HG02938 (cell line): ENCODE data around the gene ARHGEF18.
"Not testable (repeated sequence)": the region's sequence is repeated elsewhere in the genome, so short reads cannot be mapped to it uniquely, and the experiment has no call there.

ENCODE experiments used
- ATAC-seq: cut with Tn5 transposase; IDR thresholded peaks from one replicate; pipeline ENCODE4 v1.9.1; 2021; ENCODE audit warnings: mild to moderate bottlenecking, moderate library complexity; ENCODE audit not compliant: unreplicated experiment

ARHGEF18 gene

DNA sequence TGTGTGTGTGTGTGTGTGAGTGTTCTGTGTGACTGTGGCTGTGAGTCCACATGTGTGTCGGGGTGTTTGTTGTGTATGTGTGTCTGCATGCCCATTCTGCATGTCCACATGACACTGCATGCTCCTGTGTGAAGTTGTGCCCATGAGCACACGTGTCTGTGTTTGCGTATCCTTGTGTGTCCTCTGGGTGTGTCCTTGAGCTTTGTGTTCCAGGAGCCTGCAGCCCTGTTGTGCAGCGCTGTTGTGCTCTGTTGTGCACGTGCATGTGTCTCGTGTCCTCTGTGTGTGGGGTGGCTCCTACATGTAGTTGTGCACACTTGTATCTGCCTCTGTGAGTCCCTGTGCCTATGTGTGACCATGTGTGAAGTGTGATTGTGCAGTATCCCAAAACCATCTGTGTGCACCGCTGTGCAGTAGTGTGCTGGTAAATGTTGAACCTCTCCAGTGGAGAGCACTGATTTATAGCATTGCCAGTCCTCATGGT lies 2.2 kb upstream of the ARHGEF18 start:
- no peak for ATAC-seq

DNA sequence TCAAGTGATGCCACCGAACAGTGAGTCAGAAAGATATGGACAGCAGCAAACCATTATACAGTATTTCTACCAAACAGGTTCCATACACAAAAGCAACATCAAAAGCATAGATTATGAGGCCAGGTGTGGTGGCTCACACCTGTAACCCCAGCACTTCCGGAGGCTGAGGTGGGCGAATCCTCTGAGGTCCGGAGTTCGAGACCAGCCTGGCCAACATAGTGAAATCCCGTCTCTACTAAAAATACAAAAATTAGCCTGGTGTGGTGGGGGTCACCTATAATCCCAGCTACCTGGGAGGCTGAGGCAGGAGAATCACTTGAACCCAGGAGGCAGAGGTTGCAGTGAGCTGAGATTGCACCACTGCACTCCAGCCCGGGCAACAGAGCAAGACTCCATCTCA lies 1.7 kb upstream of the ARHGEF18 start:
- ATAC-seq: not testable (repeated sequence)

DNA sequence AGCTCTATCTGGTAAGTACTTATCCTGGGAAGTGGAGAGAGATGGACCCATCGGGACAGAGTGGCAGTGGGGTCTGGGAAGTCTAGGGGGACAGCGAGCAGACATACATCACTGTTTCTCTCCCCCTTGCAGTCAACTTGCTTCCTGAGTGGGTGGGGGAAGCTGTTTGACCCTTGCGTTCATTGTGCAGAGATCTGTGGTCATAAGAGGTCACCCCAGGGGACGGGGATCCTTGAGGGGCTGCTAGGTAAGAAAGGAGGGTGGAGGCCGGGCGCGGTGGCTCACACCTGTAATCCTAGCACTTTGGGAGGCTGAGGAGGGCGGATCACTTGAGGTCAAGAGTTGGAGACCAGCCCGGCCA lies 474 bp downstream of the ARHGEF18 start:
- no peak for ATAC-seq

DNA sequence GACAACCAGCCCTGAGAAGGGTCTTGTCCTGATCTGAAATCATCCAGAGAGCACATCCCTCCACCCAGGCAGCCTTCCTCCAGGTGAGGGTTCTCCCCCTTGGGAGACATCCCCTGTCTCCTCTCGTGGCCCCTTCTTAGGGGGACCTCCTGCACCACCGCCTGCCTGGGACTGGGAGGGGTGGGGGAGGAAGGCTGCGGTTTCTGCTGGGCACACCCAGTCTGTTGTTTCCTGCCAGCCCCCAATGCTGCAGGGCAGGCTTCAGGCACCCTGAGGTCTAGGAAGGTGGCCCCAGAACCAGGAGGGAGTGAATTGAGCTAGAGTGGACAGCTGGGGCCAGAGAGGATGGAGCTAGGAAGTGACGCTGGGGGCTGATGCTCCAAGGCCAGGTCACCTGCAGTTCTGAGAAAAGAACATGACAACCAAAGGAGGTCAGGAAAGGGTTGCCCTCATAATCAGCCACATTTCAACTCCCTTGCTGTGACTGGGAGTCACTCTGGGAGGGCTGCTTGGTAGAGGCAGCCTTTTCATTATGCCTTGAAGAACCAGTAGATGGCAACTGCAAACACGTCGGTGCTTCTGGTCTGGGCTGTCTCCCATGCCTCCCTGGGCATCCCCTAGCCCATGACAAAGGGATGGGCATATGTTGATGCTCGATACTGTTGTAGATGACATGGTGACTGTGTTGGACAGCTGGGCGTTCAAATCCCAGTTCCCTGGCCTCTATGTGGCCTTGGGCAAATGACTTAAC lies 1.4 kb downstream of the ARHGEF18 start:
- no peak for ATAC-seq

DNA sequence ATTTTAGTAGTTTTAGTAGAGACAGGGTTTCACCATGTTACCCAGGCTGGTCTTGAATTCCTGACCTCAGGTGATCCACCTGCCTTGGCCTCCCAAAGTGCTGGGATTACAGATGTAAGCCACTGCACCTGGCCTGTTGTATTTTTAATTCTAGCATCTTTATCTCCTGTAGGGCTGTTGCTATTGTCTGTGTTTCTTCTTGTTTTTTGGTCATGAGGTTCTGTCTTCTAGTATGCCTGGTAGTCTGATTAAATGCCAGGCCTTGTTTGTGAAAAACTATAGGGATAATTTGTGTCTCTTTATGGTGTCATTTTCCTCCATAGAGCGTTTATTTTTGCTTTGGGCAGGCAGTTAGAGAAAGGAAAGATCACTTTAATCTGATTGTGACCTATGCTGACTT lies 3.1 kb downstream of the ARHGEF18 start:
- ATAC-seq: no peak

DNA sequence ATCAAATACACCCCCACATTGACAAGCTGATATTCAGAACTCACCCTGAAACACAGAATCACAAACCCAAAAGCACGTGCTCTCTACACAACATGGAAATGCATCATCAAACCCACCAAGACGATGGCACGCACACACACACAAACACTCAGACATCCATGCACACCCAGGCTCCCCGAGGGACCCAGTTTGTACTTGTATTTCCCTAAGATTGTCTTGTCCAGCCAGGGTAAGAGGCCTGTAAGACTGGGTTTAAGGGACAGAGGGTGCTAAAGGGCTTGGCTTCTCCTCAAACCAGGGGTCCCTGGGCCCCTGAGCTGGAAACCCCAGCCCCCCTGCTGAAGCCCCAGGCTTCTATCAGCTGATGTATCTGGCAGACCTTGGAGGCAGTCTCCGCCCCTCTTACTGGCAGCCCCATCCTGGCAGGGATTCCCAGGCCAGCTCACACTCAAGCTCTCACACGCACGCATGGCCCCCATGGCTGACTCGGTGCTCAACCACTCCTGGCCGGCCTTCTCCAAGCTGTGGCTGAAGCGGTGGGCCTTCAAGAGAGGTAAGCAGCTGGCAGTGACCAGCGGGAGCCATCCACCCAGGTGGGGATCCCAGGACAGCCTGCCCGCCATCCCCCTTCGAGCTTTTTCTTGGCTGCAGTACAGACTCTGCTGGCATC lies 6.5 kb downstream of the ARHGEF18 start:
- ATAC-seq: no peak

DNA sequence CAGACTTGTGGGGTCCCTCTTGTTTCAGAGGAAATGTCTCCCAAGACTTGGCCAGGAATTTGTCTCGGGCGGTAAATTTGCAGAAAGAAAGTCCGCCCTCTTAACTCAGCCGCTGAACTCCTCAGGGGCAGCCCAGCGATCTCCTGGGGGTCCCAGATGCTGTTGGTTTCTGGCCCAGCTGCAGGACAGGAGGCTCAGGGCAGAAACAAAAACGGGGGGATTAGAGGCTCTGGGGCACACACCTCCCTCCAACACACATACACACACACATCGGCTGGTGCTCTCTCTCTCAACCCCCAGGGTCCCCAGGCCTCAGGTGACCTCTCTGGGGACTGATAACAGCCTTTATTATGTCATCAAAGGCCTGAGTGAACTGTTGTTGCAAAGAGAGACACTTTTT lies 7.1 kb downstream of the ARHGEF18 start:
- ATAC-seq: no peak

DNA sequence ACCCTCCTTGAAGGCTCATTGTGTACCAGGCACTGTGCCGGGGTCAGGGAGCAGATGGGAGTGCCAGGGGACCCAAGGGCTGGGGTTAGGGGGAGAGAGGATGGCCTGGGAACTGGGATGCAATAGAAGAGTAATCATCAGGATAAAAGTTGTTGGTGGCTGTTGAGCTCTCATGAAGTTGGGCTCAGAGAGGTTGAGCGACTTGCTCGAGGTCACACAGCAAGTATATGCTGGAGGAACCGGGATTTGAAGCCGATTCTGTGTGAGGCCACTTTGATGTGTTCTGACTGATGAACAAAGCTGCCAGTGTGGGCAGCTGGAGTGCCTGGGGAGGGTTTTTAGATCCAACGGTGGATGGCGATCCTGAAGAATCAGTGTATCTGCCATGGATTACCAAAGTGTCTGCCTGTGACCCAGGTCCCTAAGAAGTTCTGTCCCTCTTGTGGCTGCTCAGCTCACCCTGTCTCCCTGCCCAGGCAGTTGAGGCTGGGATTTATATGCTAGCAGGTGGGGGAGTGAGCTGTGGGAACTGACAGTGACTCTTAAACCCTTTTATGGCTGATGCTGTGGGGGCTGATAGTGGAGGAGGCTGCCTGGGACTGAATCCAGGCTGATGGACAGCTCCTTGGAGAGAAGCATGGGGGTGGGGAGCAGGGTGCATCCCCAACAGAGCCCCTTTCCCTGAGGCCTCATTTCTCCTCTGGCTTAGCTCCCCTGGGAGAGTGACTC lies 8.3 kb downstream of the ARHGEF18 start:
- no peak for ATAC-seq

DNA sequence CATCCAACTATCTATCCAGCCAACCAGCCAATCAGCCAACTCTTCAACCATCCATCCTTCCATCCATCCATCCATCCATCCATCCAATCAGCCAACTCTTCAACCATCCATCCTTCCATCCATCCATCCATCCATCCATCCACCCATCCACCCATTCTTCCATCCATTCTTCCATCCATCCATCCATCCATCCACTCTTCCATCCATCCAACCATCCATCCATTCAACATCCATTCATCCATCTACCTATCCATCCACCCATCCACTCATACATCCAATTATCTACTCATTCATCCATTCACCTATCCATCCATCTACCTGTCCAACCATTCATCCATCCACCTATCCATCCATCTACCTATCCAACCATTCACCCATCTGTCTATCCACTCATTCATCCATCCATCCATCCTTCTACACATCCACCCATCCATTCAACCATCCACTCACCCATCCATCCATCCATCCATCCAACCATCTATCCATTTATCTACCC lies 9.4 kb downstream of the ARHGEF18 start:
- ATAC-seq: no peak

DNA sequence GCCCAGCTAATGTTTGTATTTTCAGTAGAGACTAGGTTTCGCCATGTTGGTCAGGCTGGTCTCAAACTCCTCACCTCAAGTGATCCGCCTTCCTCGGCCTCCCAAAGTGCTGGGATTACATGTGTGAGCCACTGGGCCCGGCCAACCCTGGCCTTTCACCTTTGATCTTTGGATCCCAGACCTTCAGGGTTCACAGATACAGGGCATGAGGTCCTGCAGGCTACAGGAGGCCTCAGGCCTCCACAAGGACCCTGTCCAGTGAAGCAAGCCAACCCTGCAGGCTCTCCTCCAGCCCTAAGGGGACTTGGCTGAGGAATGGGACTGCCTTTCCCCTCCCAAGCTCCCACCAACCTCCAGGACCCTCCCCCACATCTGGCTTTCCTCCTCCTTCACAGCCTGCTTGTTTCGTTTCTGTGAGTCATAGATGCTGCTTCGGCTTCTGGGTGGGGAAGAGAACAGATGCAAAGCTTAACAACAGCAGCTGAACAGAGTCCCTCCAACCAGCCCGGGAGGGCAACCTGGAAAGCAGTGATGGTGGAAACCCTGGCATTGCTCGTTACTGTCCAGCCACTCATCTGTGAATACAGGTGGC lies 11.8 kb downstream of the ARHGEF18 start:
- no peak for ATAC-seq

DNA sequence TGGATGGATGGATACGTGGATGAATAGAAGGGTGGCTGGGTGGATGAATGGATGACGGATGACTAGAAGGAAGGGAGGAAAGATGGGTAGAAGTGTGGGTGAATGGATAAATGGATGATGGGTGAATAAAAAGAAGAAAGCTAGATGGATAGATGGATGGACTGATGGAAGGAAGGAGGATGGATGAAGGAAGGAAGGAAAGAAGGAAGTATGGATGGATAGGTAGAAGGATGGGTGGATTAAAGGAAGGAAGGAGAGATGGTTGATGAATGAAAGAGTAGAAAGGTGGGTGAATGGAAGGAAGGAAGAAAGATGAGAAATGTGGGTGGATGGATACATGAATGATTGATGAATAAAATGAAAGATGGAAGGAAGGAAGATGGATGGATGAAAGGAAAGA lies 14.5 kb downstream of the ARHGEF18 start:
- no peak for ATAC-seq

DNA sequence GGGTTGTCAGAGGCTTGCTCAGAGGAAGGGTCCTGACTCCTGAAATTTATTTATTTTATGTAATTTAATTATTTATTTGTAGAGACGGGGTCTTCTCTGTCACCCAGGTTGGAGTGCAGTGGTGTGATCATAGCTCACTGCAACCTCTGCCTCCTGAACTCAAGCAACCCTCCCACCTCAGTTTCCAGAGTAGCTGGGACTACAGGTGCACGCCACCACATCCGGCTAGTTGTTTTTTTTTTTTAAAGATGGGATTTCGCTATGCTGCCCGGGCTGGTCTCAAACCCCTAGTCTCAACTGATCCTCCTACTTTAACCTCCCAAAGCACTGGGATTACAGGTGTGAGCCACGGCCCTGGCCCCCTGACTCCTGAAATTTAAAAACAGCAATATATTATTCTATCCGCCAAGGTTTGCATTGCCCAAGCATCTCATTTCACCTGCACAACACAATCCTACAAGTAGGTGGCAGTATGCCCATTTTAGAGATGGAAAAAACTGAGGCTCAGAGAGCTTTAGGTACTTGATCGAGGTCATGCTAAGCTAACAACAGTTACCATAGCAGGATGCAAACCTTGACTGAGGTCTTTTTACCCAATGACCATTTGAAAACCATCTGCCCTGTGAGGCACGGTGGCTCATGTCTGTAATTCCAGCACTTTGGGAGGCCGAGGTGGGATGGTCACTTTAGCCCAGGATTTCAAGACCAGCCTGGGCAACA lies 18.1 kb downstream of the ARHGEF18 start:
- ATAC-seq: no peak

DNA sequence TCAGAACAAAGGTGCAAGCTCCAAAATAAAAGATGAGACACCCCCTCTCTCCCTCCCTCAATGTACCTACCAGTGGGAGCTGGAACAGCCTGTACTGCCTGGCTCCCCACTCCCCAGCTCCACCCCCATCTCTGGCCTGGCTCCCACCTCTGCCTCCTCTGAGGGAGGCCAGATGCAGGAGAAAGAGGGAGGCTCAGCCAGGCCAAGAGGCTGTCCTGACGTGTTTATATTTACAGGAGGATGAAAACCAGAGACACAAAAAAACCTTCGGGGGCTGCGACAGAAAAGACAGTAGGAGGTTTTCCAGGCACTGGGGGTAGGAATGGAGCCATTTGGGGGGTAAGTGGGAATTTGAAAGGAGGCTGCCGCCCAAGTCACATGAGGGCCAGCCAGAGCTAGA lies 19.7 kb downstream of the ARHGEF18 start:
- ATAC-seq: no peak

DNA sequence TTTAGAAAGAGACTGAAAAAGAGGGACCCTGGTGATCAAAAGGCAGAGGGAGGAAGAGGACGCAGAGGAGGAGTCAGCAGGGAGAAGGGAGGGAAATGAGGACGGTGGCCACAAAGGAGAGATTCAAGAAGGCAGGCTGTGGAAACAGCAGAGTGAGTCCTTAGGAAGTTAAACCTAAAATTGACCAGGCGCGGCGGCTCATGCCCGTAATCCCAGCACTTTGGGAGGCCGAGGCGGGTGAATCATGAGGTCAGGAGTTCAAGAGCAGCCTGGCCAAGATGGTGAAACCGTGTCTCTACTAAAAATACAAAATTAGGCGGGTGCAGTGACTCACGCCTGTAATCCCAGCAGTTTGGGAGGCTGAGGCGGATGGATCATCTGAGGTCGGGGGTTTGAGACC lies 20.1 kb downstream of the ARHGEF18 start:
- ATAC-seq: not testable (repeated sequence)

DNA sequence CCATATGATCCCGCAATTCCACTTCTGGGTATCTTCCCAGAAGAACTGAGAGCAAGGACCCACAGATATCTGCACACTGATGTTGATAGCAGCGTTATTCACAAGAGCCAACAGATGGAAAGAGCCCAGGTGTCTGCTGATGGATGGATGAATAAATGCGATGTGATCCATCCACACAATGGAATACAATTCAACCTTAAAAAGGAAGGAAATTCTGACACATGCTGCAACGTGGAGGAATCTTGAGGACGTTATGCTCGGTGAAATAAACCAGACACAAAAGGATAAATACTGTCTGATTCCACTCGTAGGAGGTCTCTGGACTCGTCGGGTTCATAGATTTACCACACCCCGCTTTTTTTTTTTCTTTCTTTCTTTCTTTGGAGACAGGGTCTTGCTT lies 21.8 kb downstream of the ARHGEF18 start:
- no peak for ATAC-seq

DNA sequence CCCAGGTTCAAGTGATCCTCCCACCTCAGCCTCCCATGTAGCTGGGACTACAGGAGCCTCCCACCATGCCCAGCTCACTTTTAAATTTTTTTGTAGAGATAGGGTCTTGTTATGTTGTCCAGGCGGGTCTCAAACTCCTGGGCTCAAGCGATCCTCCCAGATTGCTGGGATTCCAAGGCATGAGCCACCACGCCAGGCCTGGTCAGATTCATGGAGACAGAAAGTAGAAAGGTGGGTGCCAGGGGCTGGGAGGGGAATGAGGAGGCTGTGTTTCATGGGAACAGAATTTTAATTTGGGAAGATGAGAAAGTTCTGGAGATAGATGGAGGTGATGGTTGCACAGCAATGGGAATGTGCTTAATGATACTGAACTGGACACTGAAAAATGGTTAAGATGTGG lies 22.3 kb downstream of the ARHGEF18 start:
- ATAC-seq: no peak

DNA sequence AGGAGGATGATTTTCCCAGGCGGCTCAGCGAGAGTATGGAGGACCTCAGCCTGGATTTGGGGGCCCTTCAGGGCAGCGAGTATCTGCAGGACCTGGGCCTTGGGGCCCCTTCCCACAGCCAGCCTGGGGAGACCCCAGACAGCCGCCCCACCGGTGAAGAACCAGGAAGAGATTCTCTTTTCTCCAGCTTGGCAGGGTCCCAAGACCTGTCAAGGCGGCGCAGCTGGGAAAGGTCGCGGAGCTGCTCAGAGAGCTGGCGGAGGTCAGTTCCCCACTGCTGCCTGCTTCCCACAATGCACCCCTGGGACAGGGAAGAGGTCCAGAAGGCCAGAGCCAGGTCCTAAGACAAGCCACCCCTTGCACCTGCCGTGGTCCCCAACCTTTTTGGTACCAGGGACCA lies 24.1 kb downstream of the ARHGEF18 start:
- ATAC-seq: no peak

DNA sequence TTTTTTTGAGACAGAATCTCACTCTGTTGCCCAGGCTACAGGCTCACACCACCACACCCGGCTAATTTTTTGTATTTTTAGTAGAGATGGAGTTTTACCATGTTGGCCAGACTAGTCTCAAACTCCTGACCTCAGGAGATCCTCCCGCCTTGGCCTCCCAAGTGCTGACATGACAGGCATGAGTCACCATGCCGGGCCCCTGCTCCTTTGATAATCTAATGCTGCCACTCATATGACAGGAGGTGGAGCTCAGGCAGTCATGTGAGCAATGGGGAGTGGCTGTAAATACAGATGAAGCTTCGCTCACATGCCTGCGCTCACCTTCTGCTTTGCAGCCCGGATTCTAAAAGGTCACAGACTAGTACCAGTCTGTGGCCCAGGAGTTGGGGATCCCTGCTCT lies 25.1 kb downstream of the ARHGEF18 start:
- no peak for ATAC-seq

DNA sequence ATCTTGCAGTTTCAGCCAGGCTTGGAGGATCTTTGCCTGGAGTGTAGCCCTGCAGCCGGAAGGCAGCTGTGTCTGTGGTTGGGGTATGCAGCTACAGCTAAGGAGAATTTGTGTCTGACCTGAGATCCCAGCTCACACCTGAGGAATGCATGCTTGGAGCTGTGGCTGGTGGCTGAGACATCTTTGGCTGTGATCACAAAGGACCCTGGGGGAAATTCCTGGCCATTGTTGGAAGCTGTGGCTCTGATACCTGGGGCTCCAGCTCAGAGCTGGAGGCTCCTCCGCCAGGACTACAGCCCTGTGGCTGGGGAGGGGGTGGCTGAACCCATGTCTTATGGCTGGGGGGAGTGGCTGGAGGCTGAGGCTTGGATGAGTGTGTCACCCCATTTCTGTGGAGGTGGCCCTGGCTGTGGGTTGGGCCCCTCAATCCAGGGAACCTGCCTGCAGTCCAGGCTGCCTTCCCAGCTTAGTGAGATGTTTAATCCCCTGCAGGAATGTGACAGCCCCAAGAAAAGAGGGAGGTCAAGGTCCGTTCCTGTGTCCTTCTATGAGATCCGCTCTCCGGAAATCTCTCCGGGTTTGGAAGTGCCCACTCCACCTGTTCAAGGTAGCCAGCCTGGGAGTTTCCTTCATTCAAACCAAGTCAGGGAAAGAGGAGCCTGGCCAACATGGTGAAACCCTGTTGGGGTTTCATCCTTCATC lies 27.6 kb downstream of the ARHGEF18 start:
- no peak for ATAC-seq

DNA sequence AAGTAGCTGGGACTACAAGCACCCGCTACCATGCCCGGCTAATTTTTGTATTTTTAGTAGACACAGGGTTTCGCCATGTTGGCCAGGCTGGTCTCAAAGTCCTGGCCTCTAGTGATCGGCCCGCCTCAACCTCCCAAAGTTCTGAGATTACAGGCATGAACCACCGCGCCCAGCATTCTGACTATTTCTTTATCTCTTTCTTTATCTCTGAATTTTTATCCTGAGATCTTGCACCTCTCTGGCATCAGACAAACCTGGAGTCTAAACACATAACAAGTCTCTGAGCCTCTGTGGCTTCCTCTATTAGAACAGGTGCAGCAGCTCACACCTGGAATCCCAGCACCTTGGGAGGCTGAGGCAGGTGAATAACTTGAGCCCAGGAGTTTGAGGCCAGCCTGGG lies 28.5 kb downstream of the ARHGEF18 start:
- no peak for ATAC-seq
